NT2/D1 (cell line): ENCODE data around the gene KLHL11.
"Not testable (repeated sequence)": the region's sequence is repeated elsewhere in the genome, so short reads cannot be mapped to it uniquely, and the experiment has no call there.

ENCODE experiments used
- DNase-seq: peaks from one replicate; pipeline ENCODE4 v3.0.0-alpha.2; 2011; ENCODE audit warnings: low read depth, low spot score
- H3K27me3 ChIP-seq: 2 replicates; pipeline ENCODE4 v1.6.0; 2011; ENCODE audit warnings: mild to moderate bottlenecking; ENCODE audit not compliant: insufficient read length, insufficient read depth
- H3K36me3 ChIP-seq: 2 replicates; pipeline ENCODE4 v1.6.1; 2011; ENCODE audit warnings: mild to moderate bottlenecking, low read length, mixed read lengths; ENCODE audit not compliant: insufficient read depth, insufficient read length
- H3K4me1 ChIP-seq: 2 replicates; pipeline ENCODE4 v1.5.1; 2011; ENCODE audit not compliant: insufficient read depth, insufficient read length
- H3K4me3 ChIP-seq: 2 replicates; pipeline ENCODE4 v1.5.1; 2011; ENCODE audit warnings: low read depth; ENCODE audit not compliant: insufficient read length
- H3K9ac ChIP-seq: 2 replicates; pipeline ENCODE4 v1.6.0; 2011; ENCODE audit warnings: low read depth; ENCODE audit not compliant: insufficient read length
- H3K9me3 ChIP-seq: 2 replicates; pipeline ENCODE4 v1.5.1; 2011; ENCODE audit warnings: mild to moderate bottlenecking, low read length; ENCODE audit not compliant: insufficient read depth
- SUZ12 ChIP-seq: IDR thresholded peaks from 2 replicates; pipeline ENCODE4 v1.6.1; 2011; ENCODE audit not compliant: insufficient read length, insufficient read depth; ENCODE audit errors: extremely low read depth
- YY1 ChIP-seq: IDR thresholded peaks from 2 replicates; pipeline ENCODE4 v1.6.1; 2011; ENCODE audit not compliant: insufficient read length, insufficient read depth
- ZNF274 ChIP-seq: IDR thresholded peaks from 2 replicates; pipeline ENCODE4 v1.6.1; 2011; ENCODE audit warnings: mild to moderate bottlenecking, low read depth, low read length

The KLHL11 gene

DNA sequence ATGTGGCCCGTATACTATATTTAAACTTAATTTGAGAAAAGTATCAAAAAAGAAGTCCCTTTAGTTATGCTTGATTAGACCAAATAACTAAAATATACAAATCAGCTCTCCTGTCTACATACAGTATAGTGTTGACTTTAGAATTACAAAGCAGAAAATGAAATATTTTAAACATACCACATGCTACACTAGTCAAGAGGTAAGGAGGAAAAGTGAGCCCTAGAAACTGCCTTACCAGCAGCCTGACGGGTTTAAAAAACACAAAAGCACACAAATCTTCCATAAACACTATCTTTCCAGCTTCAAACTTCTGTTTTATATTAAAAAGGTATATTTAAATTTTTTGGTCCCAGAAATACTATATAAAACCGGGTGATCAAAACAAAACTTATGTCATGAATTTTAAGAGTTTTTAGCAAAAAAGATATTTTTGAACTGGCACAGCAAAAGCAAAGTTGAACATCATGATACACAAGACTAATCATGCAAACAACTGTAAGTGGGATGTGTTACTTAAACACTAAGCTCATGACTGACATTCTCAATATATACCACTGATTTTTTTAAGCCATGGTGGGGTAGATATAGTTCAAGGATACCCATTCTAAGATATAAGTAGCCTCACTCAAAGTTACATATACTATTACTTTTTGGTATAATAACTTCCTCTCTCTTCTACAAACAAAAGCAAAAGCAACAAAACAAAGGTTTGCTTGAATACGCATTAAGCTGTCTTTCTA, 15.8 kb downstream of the KLHL11 start:
- Histone ChIP-seq H3K4me3 (no peak overlapping the region), H3K36me3 (peaks cover 36% of the 10 kb centered on the region), H3K9me3 (no peaks in the 10 kb centered on the region), H3K4me1 (no peaks in the 10 kb centered on the region), H3K27me3 (no peaks in the 10 kb centered on the region), H3K9ac (no peak overlapping the region)
- no peak for TF ChIP-seq YY1
- no peak for TF ChIP-seq ZNF274
- no peak for TF ChIP-seq SUZ12
- no peak for DNase-seq

DNA sequence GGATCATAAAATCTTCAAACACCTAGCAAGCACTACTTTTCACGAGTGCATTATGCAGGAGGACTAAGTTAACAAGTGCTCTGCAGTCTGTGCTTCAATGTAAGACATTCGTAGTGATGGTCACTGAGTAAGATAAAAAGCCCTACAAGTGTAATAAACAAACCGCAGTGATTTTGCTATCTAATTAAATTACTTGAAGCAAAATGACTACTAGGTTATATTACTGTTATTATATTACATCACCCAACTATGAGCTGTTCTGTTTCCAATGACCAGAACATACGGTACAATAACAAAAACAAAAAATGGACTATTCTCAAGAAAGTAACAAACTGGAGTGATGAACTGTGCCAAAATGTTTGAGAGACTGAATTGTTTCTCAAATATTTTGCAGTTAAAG, 16.4 kb downstream of the KLHL11 start:
- peaks cover 29% of the 10 kb centered on the region for H3K36me3 ChIP-seq
- no peaks in the 10 kb centered on the region for H3K27me3 ChIP-seq
- TF ChIP-seq SUZ12 (no peak), ZNF274 (no peak), YY1 (no peak)
- no peak for DNase-seq
- no peaks in the 10 kb centered on the region for H3K9me3 ChIP-seq
- no peak overlapping the region for H3K4me3 ChIP-seq
- H3K4me1 ChIP-seq = no peaks in the 10 kb centered on the region
- H3K9ac ChIP-seq = no peak overlapping the region

GRCh38 chr17:41844971-41845370, 20.3 kb downstream of the KLHL11 start:
- no peak for DNase-seq
- no peak for TF ChIP-seq ZNF274
- no peak for TF ChIP-seq SUZ12
- no peak for TF ChIP-seq YY1
- H3K4me3 ChIP-seq = no peak overlapping the region
- H3K9ac ChIP-seq = no peak overlapping the region
- H3K4me1 ChIP-seq = no peaks in the 10 kb centered on the region
- H3K27me3 ChIP-seq = no peaks in the 10 kb centered on the region
- H3K9me3 ChIP-seq = no peaks in the 10 kb centered on the region
- peaks cover 7% of the 10 kb centered on the region for H3K36me3 ChIP-seq

DNA sequence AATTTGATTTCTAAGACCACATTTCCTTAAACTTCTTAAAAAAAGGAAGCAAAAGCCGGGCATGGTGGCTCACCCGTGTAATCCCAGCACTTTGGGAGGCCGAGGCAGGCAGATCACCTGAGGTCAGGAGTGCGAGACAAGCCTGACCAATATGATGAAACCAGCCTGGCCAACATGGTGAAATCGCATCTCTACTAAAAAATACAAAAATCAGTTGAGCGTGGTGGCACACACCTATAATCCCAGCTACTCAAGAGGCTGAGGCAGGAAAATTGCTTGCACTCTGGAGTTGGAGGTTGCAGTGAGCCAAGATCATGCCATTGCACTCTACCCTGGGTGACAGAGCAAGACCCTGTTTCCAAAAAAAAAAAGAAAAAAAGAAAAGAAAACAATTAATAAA, 24.4 kb downstream of the KLHL11 start:
- peaks cover 16% of the 10 kb centered on the region for H3K27me3 ChIP-seq
- H3K4me1 ChIP-seq, H3K9me3 ChIP-seq, H3K36me3 ChIP-seq, DNase-seq, H3K9ac ChIP-seq, H3K4me3 ChIP-seq: not testable (repeated sequence)

DNA sequence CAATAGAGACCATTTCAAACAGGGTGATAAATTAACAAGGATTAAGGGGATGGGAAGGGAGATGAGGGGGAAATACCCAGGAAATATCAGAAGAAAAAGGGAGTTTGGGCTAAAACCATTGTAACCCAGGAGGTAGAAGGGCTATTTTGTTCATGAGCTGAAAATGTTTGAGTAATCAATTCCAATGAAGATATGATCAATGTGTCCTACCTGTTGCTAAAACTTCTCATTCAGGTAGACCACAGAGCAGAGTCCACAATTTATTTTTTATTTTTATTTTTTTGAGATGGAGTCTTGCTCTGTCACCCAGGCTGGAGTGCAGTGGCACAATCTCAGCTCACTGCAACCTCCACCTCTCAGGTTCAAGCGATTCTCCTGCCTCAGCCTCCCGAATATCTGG, 25.8 kb downstream of the KLHL11 start:
- not testable (repeated sequence) for H3K9me3 ChIP-seq, H3K4me1 ChIP-seq, H3K36me3 ChIP-seq, DNase-seq, H3K9ac ChIP-seq, H3K4me3 ChIP-seq
- peaks cover 22% of the 10 kb centered on the region for H3K27me3 ChIP-seq

DNA sequence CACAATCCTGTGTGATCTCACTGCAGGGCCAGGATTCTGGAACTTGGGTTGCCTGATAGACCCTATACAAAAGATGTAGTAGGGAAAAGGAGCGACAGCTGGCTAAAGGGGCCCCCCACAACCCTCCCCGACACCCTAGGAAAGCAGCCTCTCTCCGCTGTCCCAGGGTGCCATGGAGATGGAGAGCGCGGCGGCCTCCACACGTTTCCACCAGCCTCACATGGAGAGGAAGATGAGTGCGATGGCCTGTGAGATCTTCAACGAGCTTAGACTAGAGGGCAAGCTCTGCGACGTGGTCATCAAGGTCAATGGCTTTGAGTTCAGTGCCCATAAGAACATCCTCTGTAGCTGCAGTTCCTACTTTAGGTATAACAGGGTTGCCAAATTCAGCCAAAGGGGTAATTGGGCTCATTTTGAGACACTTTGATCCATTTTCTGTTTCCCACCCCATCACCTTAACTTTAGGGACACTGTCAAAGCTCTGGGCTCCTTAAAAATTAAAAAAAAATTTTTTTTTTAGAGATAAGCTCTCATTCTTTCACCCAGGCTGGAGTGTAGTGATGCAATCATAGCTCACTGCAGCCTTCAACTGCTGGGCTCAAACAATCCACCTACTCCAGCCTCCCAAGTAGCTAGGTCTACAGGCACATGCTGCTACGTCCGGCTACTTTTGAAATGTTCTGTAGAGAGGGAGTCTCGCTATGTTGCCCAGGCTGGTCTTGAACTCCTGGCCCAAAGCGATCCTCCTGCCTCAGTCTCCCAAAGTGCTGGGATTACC, 27.3 kb downstream of the KLHL11 start, which contains the start of gene KLHL10:
KLHL10 (plus strand) TSS at position 65 of the 778 bp plus-strand sequence; CDS start at position 173, 108 bp downstream.
- Histone ChIP-seq H3K4me3 (no peak within 1 kb of the TSS), H3K36me3 (peaks cover 13% of the 10 kb centered on the region), H3K9me3 (no peaks in the 10 kb centered on the region), H3K9ac (no peak within 1 kb of the TSS), H3K4me1 (no peaks in the 10 kb centered on the region), H3K27me3 (peaks cover 22% of the 10 kb centered on the region)
- TF ChIP-seq ZNF274 (no peak), YY1 (no peak), SUZ12 (no peak)
- no peak for DNase-seq

GRCh38 chr17:41836550-41837196, 28.6 kb downstream of the KLHL11 start:
- Histone ChIP-seq H3K4me1 (no peaks in the 10 kb centered on the region), H3K36me3 (peaks cover 25% of the 10 kb centered on the region), H3K9ac (peak overlapping the region; percentile 66), H3K27me3 (peaks cover 22% of the 10 kb centered on the region), H3K4me3 (peak overlapping the region; percentile 19), H3K9me3 (no peaks in the 10 kb centered on the region)
- no peak for TF ChIP-seq YY1
- no peak for TF ChIP-seq SUZ12
- TF ChIP-seq ZNF274 = no peak
- no peak for DNase-seq
